ENCODE measurements around the gene TLK1. TPM values are rescaled to one million over a fixed set of nuclear protein-coding genes. Genes with fewer than 3 reads are reported as not detected.

The TLK1 gene
- total and polyA plus RNA-seq, 9 of the 15 experiments (the other 6 are each of a cell fraction or from before 2014, with no cell fraction given): 20.2 to 101 (median 40.5) TPM

DNA sequence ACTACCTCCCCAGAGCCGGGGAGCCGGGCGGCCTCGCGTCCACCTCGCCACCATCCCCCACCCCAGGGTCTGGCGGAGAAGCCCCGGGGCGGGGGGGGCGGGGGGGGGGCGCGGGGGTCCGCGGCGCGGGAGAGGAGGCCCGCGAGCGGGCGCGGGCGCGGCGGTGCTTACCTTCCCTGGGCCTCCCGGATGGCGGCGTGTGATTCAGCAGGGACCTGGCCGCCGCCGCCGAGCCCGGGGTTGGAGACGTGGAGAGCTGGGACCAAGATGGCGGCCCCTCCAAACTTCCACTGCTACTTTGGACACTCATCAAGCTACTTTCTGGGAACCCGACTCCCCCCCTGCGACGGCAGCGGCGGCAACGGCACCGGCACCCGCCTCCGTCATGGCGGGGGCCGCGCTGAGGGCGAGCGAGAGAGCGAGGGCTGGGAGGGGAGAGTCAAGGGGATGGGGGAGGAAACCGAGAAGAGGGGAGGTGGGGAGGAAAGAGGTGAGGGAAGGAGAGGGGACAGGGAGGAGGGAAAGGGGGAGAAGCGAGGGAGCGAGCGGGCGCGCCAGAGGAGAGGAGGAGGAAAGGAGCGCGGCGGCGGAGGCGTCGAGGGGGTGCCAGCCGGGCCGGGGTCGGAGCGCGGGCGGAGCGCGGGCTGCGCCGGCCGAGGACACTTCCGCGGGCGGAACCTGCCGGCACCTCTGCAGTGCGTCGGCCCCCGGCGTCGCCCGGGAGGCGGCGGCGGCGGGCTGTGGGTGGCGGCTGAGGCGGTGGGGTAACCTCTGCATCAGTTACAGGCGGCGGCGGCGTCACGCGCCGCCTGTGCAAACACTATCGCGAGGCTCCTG lies at the start of gene TLK1 (continued):
- TF ChIP-seq, protein P1, sequence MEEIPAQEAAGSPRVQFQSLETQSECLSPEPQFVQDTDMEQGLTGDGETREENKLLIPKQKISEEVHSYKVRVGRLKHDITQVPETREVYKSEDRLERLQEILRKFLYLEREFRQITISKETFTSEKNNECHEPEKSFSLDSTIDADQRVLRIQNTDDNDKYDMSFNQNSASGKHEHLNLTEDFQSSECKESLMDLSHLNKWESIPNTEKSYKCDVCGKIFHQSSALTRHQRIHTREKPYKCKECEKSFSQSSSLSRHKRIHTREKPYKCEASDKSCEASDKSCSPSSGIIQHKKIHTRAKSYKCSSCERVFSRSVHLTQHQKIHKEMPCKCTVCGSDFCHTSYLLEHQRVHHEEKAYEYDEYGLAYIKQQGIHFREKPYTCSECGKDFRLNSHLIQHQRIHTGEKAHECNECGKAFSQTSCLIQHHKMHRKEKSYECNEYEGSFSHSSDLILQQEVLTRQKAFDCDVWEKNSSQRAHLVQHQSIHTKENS (CRISPR knock-in tag; IDR thresholded peaks at IDR 0.05): no peak
- TF ChIP-seq NCOA4 (IDR thresholded peaks at IDR 0.05; ENCODE audit: partially characterized antibody): no peak
- TF ChIP-seq ZNF584 (CRISPR knock-in tag; IDR thresholded peaks at IDR 0.05; ENCODE audit: low read depth): no peak
- peak; percentile 49; the same call in 1 of the 2 replicates for TF ChIP-seq ZNF583 (CRISPR knock-in tag; IDR thresholded peaks at IDR 0.05)
- no peak for TF ChIP-seq STAT6 (CRISPR knock-in tag; IDR thresholded peaks at IDR 0.05)
- TF ChIP-seq HDAC2 (IDR thresholded peaks at IDR 0.05): no peak
- TF ChIP-seq ZNF146 (CRISPR knock-in tag; IDR thresholded peaks at IDR 0.05; ENCODE audit: unreplicated experiment): no peak
- TF ChIP-seq, protein P2, sequence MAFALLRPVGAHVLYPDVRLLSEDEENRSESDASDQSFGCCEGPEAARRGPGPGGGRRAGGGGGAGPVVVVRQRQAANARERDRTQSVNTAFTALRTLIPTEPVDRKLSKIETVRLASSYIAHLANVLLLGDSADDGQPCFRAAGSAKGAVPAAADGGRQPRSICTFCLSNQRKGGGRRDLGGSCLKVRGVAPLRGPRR (CRISPR knock-in tag; IDR thresholded peaks at IDR 0.05): no peak
- no peak for TF ChIP-seq MAFF (IDR thresholded peaks at IDR 0.05; ENCODE audit: low read length)
- peak; percentile 67; the same call in 1 of the 2 replicates for TF ChIP-seq ZBTB7A (IDR thresholded peaks at IDR 0.05; ENCODE audit: borderline replicate concordance, control insufficient read depth, low read depth, low read length)
- peak; percentile 32; the same call in 1 of the 2 replicates for TF ChIP-seq ELF1 (tag; IDR thresholded peaks at IDR 0.05)
- TF ChIP-seq ZBED1 (IDR thresholded peaks at IDR 0.05): no peak
- TF ChIP-seq ZNF785 (CRISPR knock-in tag; IDR thresholded peaks at IDR 0.05): no peak
- TF ChIP-seq, protein P3, sequence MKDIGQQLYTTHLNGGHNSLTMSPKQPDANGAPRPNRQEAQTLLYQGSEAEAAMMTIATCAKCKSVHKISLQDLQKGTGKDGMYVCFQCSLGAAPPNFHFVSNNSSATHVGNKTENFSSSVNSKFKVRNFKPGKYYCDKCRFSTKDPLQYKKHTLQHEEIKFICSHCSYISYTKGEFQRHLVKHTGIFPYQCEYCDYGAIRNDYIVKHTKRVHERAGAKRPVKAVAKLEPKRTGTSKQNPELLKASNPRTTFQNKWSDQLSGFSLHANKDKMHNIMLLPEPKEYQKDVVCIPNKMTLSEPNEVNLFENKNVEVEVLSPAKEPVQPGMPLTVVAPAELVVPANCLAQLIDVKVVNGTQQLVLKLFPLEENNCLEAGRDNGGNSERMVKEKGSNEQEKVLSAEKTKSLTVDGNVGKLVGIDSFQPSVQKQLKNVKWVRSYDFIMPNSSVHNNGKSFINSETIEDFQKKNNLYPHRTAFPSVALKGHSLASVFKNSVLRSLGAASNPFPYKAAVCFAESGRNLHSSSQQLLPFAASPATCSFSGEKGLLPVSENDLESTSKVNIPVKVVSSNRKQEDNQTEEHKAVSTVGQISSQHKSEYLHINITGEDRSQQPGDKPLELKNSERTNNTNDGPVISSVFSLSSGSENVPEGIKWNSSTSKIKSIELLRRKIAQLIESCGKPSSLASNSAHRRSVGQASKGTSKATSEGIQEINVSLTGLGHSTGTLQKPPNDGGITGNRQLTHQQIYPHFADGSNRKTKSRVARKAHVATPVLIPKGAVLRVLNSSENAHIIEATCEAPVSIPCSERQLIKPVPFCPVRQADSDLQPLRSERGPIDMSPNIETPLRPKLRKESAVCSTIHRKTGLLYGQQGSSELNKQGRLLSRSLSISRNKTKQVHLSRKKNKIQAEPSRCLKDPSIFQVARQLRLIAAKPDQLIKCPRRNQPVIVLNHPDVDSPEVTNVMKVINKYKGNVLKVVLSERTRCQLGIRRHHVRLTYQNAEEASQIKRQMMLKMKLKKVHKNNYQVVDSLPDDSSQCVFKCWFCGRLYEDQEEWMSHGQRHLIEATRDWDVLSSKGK (CRISPR knock-in tag; IDR thresholded peaks at IDR 0.05): no peak
- TF ChIP-seq ZKSCAN8 (CRISPR knock-in tag; IDR thresholded peaks at IDR 0.05): no peak
- no peak for TF ChIP-seq SETDB1 (IDR thresholded peaks at IDR 0.05; ENCODE audit: low read length)
- no peak for TF ChIP-seq TAF15 (IDR thresholded peaks at IDR 0.05; ENCODE audit: low read depth, low read length)
- no peak for TF ChIP-seq ZNF12 (CRISPR knock-in tag; IDR thresholded peaks at IDR 0.05)
- TF ChIP-seq FOXJ3 (CRISPR knock-in tag; IDR thresholded peaks at IDR 0.05): no peak
- peak; percentile 42; the same call in 1 of the 2 replicates for TF ChIP-seq ZNF830 (CRISPR knock-in tag; IDR thresholded peaks at IDR 0.05)
- TF ChIP-seq RBM25 (IDR thresholded peaks at IDR 0.05; ENCODE audit: low read depth, low read length, severe bottlenecking): peak; percentile 98
- peak; percentile 31 for TF ChIP-seq BRD9 (IDR thresholded peaks at IDR 0.05; ENCODE audit: low read depth, partially characterized antibody)

All from K562 (cell line).